Measurements from ENCODE around the gene SSBP3.

DNA sequence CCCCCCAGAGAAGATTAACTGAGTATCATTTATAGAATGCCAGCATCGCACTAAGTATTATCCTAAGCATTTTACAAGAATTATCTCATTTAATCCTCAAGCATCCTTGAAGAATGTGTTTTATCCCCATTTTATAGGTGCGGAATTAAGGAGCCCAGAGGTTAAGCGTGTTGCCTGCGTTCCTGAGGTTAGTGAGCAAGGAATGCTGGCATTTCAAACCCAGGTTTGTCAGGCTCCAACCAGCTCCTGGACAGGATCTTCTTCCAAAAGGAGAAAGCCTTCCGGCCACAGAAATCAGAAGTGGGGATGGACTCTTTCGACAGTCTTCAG is 82.3 kb downstream of the SSBP3 start:
- TF ChIP-seq, protein P1, sequence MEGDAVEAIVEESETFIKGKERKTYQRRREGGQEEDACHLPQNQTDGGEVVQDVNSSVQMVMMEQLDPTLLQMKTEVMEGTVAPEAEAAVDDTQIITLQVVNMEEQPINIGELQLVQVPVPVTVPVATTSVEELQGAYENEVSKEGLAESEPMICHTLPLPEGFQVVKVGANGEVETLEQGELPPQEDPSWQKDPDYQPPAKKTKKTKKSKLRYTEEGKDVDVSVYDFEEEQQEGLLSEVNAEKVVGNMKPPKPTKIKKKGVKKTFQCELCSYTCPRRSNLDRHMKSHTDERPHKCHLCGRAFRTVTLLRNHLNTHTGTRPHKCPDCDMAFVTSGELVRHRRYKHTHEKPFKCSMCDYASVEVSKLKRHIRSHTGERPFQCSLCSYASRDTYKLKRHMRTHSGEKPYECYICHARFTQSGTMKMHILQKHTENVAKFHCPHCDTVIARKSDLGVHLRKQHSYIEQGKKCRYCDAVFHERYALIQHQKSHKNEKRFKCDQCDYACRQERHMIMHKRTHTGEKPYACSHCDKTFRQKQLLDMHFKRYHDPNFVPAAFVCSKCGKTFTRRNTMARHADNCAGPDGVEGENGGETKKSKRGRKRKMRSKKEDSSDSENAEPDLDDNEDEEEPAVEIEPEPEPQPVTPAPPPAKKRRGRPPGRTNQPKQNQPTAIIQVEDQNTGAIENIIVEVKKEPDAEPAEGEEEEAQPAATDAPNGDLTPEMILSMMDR (IDR thresholded peaks at IDR 0.05), result no peak
- no peak for TF ChIP-seq POLR2AphosphoS5 (IDR thresholded peaks at IDR 0.05; ENCODE audit: insufficient read depth in 1 of 2, low read depth in 1 of 2)
